Endothelial cell of umbilical vein (primary cell): Measurements from ENCODE around the gene TRIM7.

ENCODE experiments used
- EZH2 ChIP-seq: IDR thresholded peaks from 2 replicates; pipeline ENCODE4 v1.6.1; 2012; ENCODE audit warnings: borderline replicate concordance, low read depth, mild to moderate bottlenecking, moderate library complexity, low read length, inconsistent platforms; ENCODE audit not compliant: severe bottlenecking
- JUN ChIP-seq: IDR thresholded peaks from 2 replicates; pipeline ENCODE4 v1.6.1; 2011; ENCODE audit warnings: borderline replicate concordance, low read depth; ENCODE audit not compliant: insufficient read length, insufficient read depth
- MYC ChIP-seq: IDR thresholded peaks from one replicate; pipeline ENCODE4 v1.6.1; 2011; ENCODE audit warnings: mild to moderate bottlenecking, low read depth, low read length
- POLR2A ChIP-seq: IDR thresholded peaks from 2 replicates; pipeline ENCODE4 v1.6.1; 2012; ENCODE audit warnings: low read depth, mild to moderate bottlenecking, control low read depth, low read length
- TF ChIP-seq, protein P1 (sequence below), 2 donors: IDR thresholded peaks; 1 replicate in 1 of 2; 2 replicates in 1 of 2; pipeline ENCODE4 v1.5.1; 2011; ENCODE audit warnings: low read length in 2 of 2, mild to moderate bottlenecking in 2 of 2, moderate library complexity in 2 of 2, control low read depth in 1 of 2, inconsistent platforms in 1 of 2, low read depth in 1 of 2; ENCODE audit not compliant: insufficient read depth in 1 of 2; ENCODE audit errors: extremely low read depth in 1 of 2
- TF ChIP-seq, protein P2 (sequence below): IDR thresholded peaks from 2 replicates; pipeline ENCODE4 v1.6.1; 2011; ENCODE audit not compliant: insufficient read depth, insufficient read length

DNA sequence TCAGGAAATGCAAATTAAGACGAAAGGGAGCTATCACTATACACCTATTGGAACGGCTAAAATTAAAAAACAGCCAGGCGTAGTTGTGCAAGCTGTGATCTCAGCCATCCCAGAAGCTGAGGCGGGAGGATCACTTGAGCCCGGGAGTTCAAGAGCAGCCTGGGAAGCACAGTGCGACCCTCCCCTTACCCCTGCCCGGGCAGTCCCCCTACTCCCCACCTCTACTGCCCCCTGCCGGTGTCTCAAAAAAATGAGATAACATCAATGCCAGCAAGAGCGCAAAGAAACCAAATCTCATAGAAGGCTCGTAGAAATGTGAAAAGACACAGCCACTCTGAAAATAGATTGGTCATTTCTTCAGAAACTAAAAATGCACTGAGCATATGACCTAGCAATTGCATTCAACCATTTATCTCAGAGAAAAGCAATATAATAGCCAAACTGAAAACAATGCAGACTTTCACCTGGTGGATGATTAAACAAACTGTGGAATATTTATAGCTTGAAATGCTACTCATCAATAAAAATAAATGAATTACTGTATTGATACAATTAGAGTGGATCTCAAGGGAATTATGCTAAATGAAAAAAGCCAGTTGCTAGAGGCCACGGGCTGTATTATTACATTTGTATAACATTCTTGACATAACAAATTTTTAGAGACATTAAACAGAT, 37.0 kb downstream of the TRIM7 start:
- TF ChIP-seq MYC (no peak), POLR2A (no peak), EZH2 (no peak), JUN (no peak)
- TF ChIP-seq, protein P1, sequence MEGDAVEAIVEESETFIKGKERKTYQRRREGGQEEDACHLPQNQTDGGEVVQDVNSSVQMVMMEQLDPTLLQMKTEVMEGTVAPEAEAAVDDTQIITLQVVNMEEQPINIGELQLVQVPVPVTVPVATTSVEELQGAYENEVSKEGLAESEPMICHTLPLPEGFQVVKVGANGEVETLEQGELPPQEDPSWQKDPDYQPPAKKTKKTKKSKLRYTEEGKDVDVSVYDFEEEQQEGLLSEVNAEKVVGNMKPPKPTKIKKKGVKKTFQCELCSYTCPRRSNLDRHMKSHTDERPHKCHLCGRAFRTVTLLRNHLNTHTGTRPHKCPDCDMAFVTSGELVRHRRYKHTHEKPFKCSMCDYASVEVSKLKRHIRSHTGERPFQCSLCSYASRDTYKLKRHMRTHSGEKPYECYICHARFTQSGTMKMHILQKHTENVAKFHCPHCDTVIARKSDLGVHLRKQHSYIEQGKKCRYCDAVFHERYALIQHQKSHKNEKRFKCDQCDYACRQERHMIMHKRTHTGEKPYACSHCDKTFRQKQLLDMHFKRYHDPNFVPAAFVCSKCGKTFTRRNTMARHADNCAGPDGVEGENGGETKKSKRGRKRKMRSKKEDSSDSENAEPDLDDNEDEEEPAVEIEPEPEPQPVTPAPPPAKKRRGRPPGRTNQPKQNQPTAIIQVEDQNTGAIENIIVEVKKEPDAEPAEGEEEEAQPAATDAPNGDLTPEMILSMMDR (IDR thresholded peaks at IDR 0.05; ENCODE audit: extremely low read depth in 1 of 2, insufficient read depth in 1 of 2, low read depth in 1 of 2, low read length in 2 of 2) = peak; percentile 45 to 47
- TF ChIP-seq, protein P2, sequence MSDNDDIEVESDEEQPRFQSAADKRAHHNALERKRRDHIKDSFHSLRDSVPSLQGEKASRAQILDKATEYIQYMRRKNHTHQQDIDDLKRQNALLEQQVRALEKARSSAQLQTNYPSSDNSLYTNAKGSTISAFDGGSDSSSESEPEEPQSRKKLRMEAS = no peak
